HTERT RPE-1 (cell line): Measurements from ENCODE around the gene RASSF1.

ENCODE experiments used
- in situ Hi-C: fragments of 300-500 bp; cut with MboI; formaldehyde crosslinking; loops from 4 replicates; pipeline ENCODE4 v1.14.3; 2020; ENCODE audit warnings: low sequenced_read_pairs

RASSF1 gene

GRCh38 chr3:50302095-50303012 is 38.3 kb downstream of the RASSF1 start:
- in situ Hi-C loops = no loop called here

- in situ Hi-C loops = no loop called here
Observed at GRCh38 chr3:50300681-50301254, 39.9 kb downstream of the RASSF1 start.

GRCh38 chr3:50299929-50300680 is 40.5 kb downstream of the RASSF1 start:
- in situ Hi-C loops = no loop called here

GRCh38 chr3:50299638-50299928 is 41.1 kb downstream of the RASSF1 start:
- in situ Hi-C loops = no loop called here

GRCh38 chr3:50298836-50299637 is 41.6 kb downstream of the RASSF1 start, which contains the start of the genes HYAL3 and NAA80:
TSS of gene HYAL3 (minus strand) at chr3:50299405. CDS start at chr3:50295602, 3,803 bp downstream.
TSS of gene NAA80 (minus strand) at chr3:50299405. CDS start at chr3:50297463, 1,942 bp downstream.
- in situ Hi-C loops = no loop called here

- in situ Hi-C loops = no loop called here
Observed at GRCh38 chr3:50297896-50298725, 42.5 kb downstream of the RASSF1 start.

GRCh38 chr3:50297384-50297775 is 43.3 kb downstream of the RASSF1 start:
- in situ Hi-C loops = no loop called here

- in situ Hi-C loops = no loop called here
Observed at GRCh38 chr3:50296721-50297383, 43.8 kb downstream of the RASSF1 start.

- in situ Hi-C loops = no loop called here
Observed at GRCh38 chr3:50295553-50296431, 44.8 kb downstream of the RASSF1 start.

GRCh38 chr3:50294492-50295403 is 45.9 kb downstream of the RASSF1 start:
- in situ Hi-C loops = no loop called here

- in situ Hi-C loops = no loop called here
Observed at GRCh38 chr3:50294089-50294488, 46.5 kb downstream of the RASSF1 start.

- in situ Hi-C loops = no loop called here
Observed at GRCh38 chr3:50293079-50293801, 47.4 kb downstream of the RASSF1 start.

GRCh38 chr3:50292159-50293078 is 48.2 kb downstream of the RASSF1 start, which contains the start of gene IFRD2:
TSS of gene IFRD2 (minus strand) at chr3:50292429. CDS start at chr3:50292274, 155 bp downstream.
- in situ Hi-C loops = no loop called here

GRCh38 chr3:50290161-50290641 is 50.4 kb downstream of the RASSF1 start:
- in situ Hi-C loops = no loop called here

GRCh38 chr3:50289130-50289529 is 51.5 kb downstream of the RASSF1 start:
- in situ Hi-C loops = no loop called here
